Fibroblast of lung (primary cell): ENCODE measurements around the gene PNMA3. TPM values are rescaled to one million over a fixed set of nuclear protein-coding genes. Genes with fewer than 3 reads are reported as not detected.

Experiments used
- DNase-seq, 2 donors: peaks; one replicate each; pipeline versions ENCODE4 v3.0.0 to v3.0.0-alpha.2; 2010; ENCODE audit warnings: low read depth in 2 of 2
- H2AFZ ChIP-seq: 2 replicates; pipeline ENCODE4 v1.5.1; 2012; ENCODE audit warnings: low read length, control low read depth, inconsistent platforms
- H3K27ac ChIP-seq: 2 replicates; pipeline ENCODE4 v1.5.1; 2011; ENCODE audit warnings: low read length, control low read depth; ENCODE audit not compliant: insufficient read depth
- H3K27me3 ChIP-seq: 2 replicates; pipeline ENCODE4 v1.5.1; 2011; ENCODE audit warnings: mild to moderate bottlenecking, low read length; ENCODE audit not compliant: control insufficient read depth, insufficient read depth
- H3K36me3 ChIP-seq: 2 replicates; pipeline ENCODE4 v1.5.1; 2011; ENCODE audit warnings: low read length; ENCODE audit not compliant: control insufficient read depth, insufficient read depth
- H3K4me1 ChIP-seq: 2 replicates; pipeline ENCODE4 v1.5.1; 2011; ENCODE audit warnings: low read length; ENCODE audit not compliant: control insufficient read depth, insufficient read depth; ENCODE audit errors: extremely low read depth
- H3K4me2 ChIP-seq: 2 replicates; pipeline ENCODE4 v1.5.1; 2011; ENCODE audit warnings: low read length, control low read depth; ENCODE audit not compliant: insufficient read depth; ENCODE audit errors: extremely low read depth
- H3K4me3 ChIP-seq, 4 experiments: fragments of 200-600 bp in 1 of 4; sonication (generic) in 1 of 4; replicated peaks in 1 of 4; 2 replicates each; pipeline ENCODE4 v1.5.1; 2011 to 2016; ENCODE audit warnings: low read length in 4 of 4, low read depth in 3 of 4, mild to moderate bottlenecking in 3 of 4, control low read depth in 2 of 4, inconsistent platforms in 1 of 4, mixed read lengths in 1 of 4; ENCODE audit not compliant: insufficient read depth in 1 of 4; ENCODE audit errors: control extremely low read depth in 1 of 4
- H3K79me2 ChIP-seq: 2 replicates; pipeline ENCODE4 v1.5.1; 2012; ENCODE audit warnings: mild to moderate bottlenecking, low read length, inconsistent platforms; ENCODE audit not compliant: control insufficient read depth, insufficient read depth
- H3K9ac ChIP-seq: 2 replicates; pipeline ENCODE4 v1.5.1; 2011; ENCODE audit warnings: mild to moderate bottlenecking, low read length, control low read depth; ENCODE audit not compliant: insufficient read depth
- H3K9me3 ChIP-seq: 2 replicates; pipeline ENCODE4 v1.5.1; 2012; ENCODE audit warnings: low read depth, low read length; ENCODE audit not compliant: control insufficient read depth, insufficient read depth
- H4K20me1 ChIP-seq: 2 replicates; pipeline ENCODE4 v1.5.1; 2011; ENCODE audit warnings: low read length; ENCODE audit not compliant: control insufficient read depth, insufficient read depth; ENCODE audit errors: extremely low read depth
- EZH2 ChIP-seq: IDR thresholded peaks from 2 replicates; pipeline ENCODE4 v1.5.1; 2012; ENCODE audit warnings: low read length, control low read depth, mild to moderate bottlenecking; ENCODE audit errors: missing control alignments
- polyA plus RNA-seq, 2 donors: library from polyadenylated mRNA; depleted of rRNA in 1 of 2; stranded (reverse) in 1 of 2; unstranded in 1 of 2; fragments of >200 nt; gene quantifications; 2 replicates each; pipeline ENCODE4 v1.2.1, GENCODE V29; 2011 to 2012; ENCODE audit warnings: missing spikeins in 1 of 2
- total RNA-seq: library from RNA; depleted of rRNA; stranded (reverse); fragments of >200 nt; gene quantifications from 2 replicates; pipeline ENCODE4 v1.2.1, GENCODE V29; 2014
- TF ChIP-seq, protein P1 (sequence below), 2 donors: IDR thresholded peaks in 1 of 2; conservative IDR thresholded peaks in 1 of 2; 1 replicate in 1 of 2; 2 replicates in 1 of 2; pipeline ENCODE4 v1.5.1; 2011 to 2012; ENCODE audit warnings: low read length in 2 of 2, control low read depth in 1 of 2, inconsistent platforms in 1 of 2, low read depth in 1 of 2, mild to moderate bottlenecking in 1 of 2

Gene PNMA3
- total and polyA plus RNA-seq, 2 donors (not counting 1 experiment from before 2014, with no cell fraction given): 0.03 to 0.33 TPM

GRCh38 chrX:153029162-153029561 lies 27.1 kb upstream of the PNMA3 start:
- Histone ChIP-seq H3K79me2 (no peaks in the 10 kb centered on the region), H3K4me1 (no peaks in the 10 kb centered on the region), H3K9me3 (no peaks in the 10 kb centered on the region), H4K20me1 (no peaks in the 10 kb centered on the region), H3K27me3 (no peaks in the 10 kb centered on the region), H3K36me3 (no peaks in the 10 kb centered on the region), H3K27ac (no peak overlapping the region), H2AFZ (no peak overlapping the region), H3K9ac (no peak overlapping the region), H3K4me2 (no peak overlapping the region), H3K4me3 (no peak overlapping the region)
- no peak for DNase-seq
- TF ChIP-seq, protein P1, sequence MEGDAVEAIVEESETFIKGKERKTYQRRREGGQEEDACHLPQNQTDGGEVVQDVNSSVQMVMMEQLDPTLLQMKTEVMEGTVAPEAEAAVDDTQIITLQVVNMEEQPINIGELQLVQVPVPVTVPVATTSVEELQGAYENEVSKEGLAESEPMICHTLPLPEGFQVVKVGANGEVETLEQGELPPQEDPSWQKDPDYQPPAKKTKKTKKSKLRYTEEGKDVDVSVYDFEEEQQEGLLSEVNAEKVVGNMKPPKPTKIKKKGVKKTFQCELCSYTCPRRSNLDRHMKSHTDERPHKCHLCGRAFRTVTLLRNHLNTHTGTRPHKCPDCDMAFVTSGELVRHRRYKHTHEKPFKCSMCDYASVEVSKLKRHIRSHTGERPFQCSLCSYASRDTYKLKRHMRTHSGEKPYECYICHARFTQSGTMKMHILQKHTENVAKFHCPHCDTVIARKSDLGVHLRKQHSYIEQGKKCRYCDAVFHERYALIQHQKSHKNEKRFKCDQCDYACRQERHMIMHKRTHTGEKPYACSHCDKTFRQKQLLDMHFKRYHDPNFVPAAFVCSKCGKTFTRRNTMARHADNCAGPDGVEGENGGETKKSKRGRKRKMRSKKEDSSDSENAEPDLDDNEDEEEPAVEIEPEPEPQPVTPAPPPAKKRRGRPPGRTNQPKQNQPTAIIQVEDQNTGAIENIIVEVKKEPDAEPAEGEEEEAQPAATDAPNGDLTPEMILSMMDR (conservative IDR thresholded peaks at IDR 0.05 in 1 of 2, IDR thresholded peaks at IDR 0.05 in 1 of 2; ENCODE audit: low read depth in 1 of 2, low read length in 2 of 2): no peak
- TF ChIP-seq EZH2: no peak

- Histone ChIP-seq H3K27ac (no peak overlapping the region), H3K9me3 (no peaks in the 10 kb centered on the region), H2AFZ (no peak overlapping the region), H3K79me2 (no peaks in the 10 kb centered on the region), H3K27me3 (no peaks in the 10 kb centered on the region), H3K9ac (no peak overlapping the region), H4K20me1 (no peaks in the 10 kb centered on the region), H3K4me2 (no peak overlapping the region), H3K4me1 (no peaks in the 10 kb centered on the region), H3K4me3 (no peak overlapping the region), H3K36me3 (no peaks in the 10 kb centered on the region)
- DNase-seq: peak in 1 of 2 donors; percentile 14
- TF ChIP-seq, protein P1 (conservative IDR thresholded peaks at IDR 0.05 in 1 of 2, IDR thresholded peaks at IDR 0.05 in 1 of 2; ENCODE audit: low read depth in 1 of 2, low read length in 2 of 2): no peak
- TF ChIP-seq EZH2: no peak
These were observed 26.4 kb upstream of the PNMA3 start for GRCh38 chrX:153029875-153030274.

GRCh38 chrX:153030801-153031200 lies 25.5 kb upstream of the PNMA3 start:
- Histone ChIP-seq H3K36me3 (no peaks in the 10 kb centered on the region), H2AFZ (no peak overlapping the region), H3K4me1 (no peaks in the 10 kb centered on the region), H3K27me3 (no peaks in the 10 kb centered on the region), H4K20me1 (no peaks in the 10 kb centered on the region), H3K79me2 (no peaks in the 10 kb centered on the region), H3K27ac (no peak overlapping the region), H3K4me3 (no peak overlapping the region), H3K4me2 (no peak overlapping the region), H3K9ac (no peak overlapping the region), H3K9me3 (no peaks in the 10 kb centered on the region)
- DNase-seq: no peak
- TF ChIP-seq EZH2: no peak
- TF ChIP-seq, protein P1 (conservative IDR thresholded peaks at IDR 0.05 in 1 of 2, IDR thresholded peaks at IDR 0.05 in 1 of 2; ENCODE audit: low read depth in 1 of 2, low read length in 2 of 2): no peak
